Measurements from ENCODE around the gene KIF6.
"Not testable (repeated sequence)": the region's sequence is repeated elsewhere in the genome, so short reads cannot be mapped to it uniquely, and the experiment has no call there.

Gene KIF6

GRCh38 chr6:39289490-39289889, 435.7 kb downstream of the KIF6 start:
- DNase-seq (ENCODE audit: low read depth, low spot score) = no peak

GRCh38 chr6:39287601-39288000, 437.6 kb downstream of the KIF6 start:
- DNase-seq (ENCODE audit: low read depth, low spot score) = no peak

GRCh38 chr6:39286596-39286995, 438.6 kb downstream of the KIF6 start:
- DNase-seq (ENCODE audit: low read depth, low spot score) = not testable (repeated sequence)

- no peak for DNase-seq (ENCODE audit: low read depth, low spot score)
These were observed 442.4 kb downstream of the KIF6 start for GRCh38 chr6:39282774-39283173.

GRCh38 chr6:39281312-39281980, 443.8 kb downstream of the KIF6 start:
- no peak for DNase-seq (ENCODE audit: low read depth, low spot score)

- DNase-seq (ENCODE audit: low read depth, low spot score) = no peak
These were observed 444.9 kb downstream of the KIF6 start for GRCh38 chr6:39280247-39280731.

All from activated CD4-positive, CD25-positive, alpha-beta regulatory T cell treated with anti-CD3 and anti-CD28 coated beads, Interleukin-2, amount 50 U/mL, for 16 hours (primary cell).